Neural cell (in vitro differentiated cells): ENCODE measurements around the gene C14orf119. TPM values are rescaled to one million over a fixed set of nuclear protein-coding genes. Genes with fewer than 3 reads are reported as not detected.

ENCODE experiments used
- H2AFZ ChIP-seq: fragments of 200-600, 300-800 bp; sonication (generic), shearing (Covaris generic); 2 replicates; pipeline ENCODE4 v1.6.0; 2014; ENCODE audit warnings: low read depth, mild to moderate bottlenecking, antibody characterized with exemption, low read length, moderate library complexity
- H3F3A ChIP-seq: fragments of 200-600 bp; shearing (Covaris generic); 2 replicates; pipeline ENCODE4 v1.6.1; 2016; ENCODE audit warnings: mild to moderate bottlenecking, moderate library complexity, mixed read lengths, antibody characterized with exemption, low read length; ENCODE audit not compliant: insufficient read depth, poor library complexity, severe bottlenecking
- H3K27ac ChIP-seq: fragments of 200-600, 300-800 bp; sonication (generic), shearing (Covaris generic); 2 replicates; pipeline ENCODE4 v1.5.1; 2014; ENCODE audit warnings: mild to moderate bottlenecking, low read length, moderate library complexity
- H3K27me3 ChIP-seq: fragments of 300-800, 200-600 bp; sonication (generic), shearing (Covaris generic); 2 replicates; pipeline ENCODE4 v1.6.0; 2014; ENCODE audit warnings: mild to moderate bottlenecking, low read depth, low read length, moderate library complexity; ENCODE audit not compliant: insufficient read depth
- H3K36me3 ChIP-seq: fragments of 300-800, 200-600 bp; sonication (generic), shearing (Covaris generic); 2 replicates; pipeline ENCODE4 v1.5.1; 2014; ENCODE audit warnings: mild to moderate bottlenecking, antibody characterized with exemption, low read length, moderate library complexity; ENCODE audit not compliant: insufficient read depth
- H3K4me2 ChIP-seq: fragments of 300-800, 200-600 bp; sonication (generic), shearing (Covaris generic); 2 replicates; pipeline ENCODE4 v1.6.0; 2014; ENCODE audit warnings: mild to moderate bottlenecking, low read length
- H3K4me3 ChIP-seq: fragments of 300-800, 200-600 bp; sonication (generic), shearing (Covaris generic); 2 replicates; pipeline ENCODE4 v1.5.1; 2014; ENCODE audit warnings: mild to moderate bottlenecking, low read length, moderate library complexity
- H3K79me2 ChIP-seq: fragments of 200-600 bp; shearing (Covaris generic); replicated peaks from 2 replicates; pipeline ENCODE4 v1.6.0; 2014; ENCODE audit warnings: mild to moderate bottlenecking, low read length, moderate library complexity; ENCODE audit not compliant: insufficient read depth
- H3K9ac ChIP-seq: fragments of 300-800, 200-600 bp; sonication (generic), shearing (Covaris generic); 2 replicates; pipeline ENCODE4 v1.6.1; 2016; ENCODE audit warnings: mild to moderate bottlenecking, low read length, mixed read lengths
- H3K9me2 ChIP-seq: fragments of 200-600 bp; shearing (Covaris generic); 2 replicates; pipeline ENCODE4 v1.6.1; 2016; ENCODE audit warnings: mild to moderate bottlenecking, low read length, mixed read lengths; ENCODE audit not compliant: insufficient read depth
- H3K9me3 ChIP-seq: fragments of 200-600, 300-800 bp; sonication (generic), shearing (Covaris generic); 2 replicates; pipeline ENCODE4 v1.6.1; 2016; ENCODE audit warnings: mild to moderate bottlenecking, mixed run types, low read length, moderate library complexity, mixed read lengths
- H4K20me1 ChIP-seq: fragments of 200-600 bp; shearing (Covaris generic); 2 replicates; pipeline ENCODE4 v1.6.1; 2016; ENCODE audit warnings: mild to moderate bottlenecking, mixed run types; ENCODE audit not compliant: insufficient read depth
- CTCF ChIP-seq: fragments of 450-650 bp; IDR thresholded peaks from 2 replicates; pipeline ENCODE4 v1.5.1; 2014; ENCODE audit warnings: antibody characterized with exemption, mild to moderate bottlenecking, moderate library complexity; ENCODE audit not compliant: poor library complexity, severe bottlenecking
- EP300 ChIP-seq: fragments of 450-650 bp; conservative IDR thresholded peaks from 2 replicates; pipeline ENCODE4 v1.6.1; 2014; ENCODE audit warnings: antibody characterized with exemption, mild to moderate bottlenecking, moderate library complexity; ENCODE audit not compliant: poor library complexity, severe bottlenecking
- EZH2 ChIP-seq: fragments of 200-600, 300-800 bp; shearing (Covaris generic), sonication (generic); IDR thresholded peaks from 2 replicates; pipeline ENCODE4 v1.6.1; 2014; ENCODE audit warnings: antibody characterized with exemption, low read length, borderline replicate concordance, mild to moderate bottlenecking; ENCODE audit not compliant: insufficient read depth, poor library complexity, severe bottlenecking
- MXI1 ChIP-seq: fragments of 450-650 bp; conservative IDR thresholded peaks from 2 replicates; pipeline ENCODE4 v1.6.1; 2014; ENCODE audit warnings: antibody characterized with exemption, mild to moderate bottlenecking; ENCODE audit not compliant: poor library complexity, severe bottlenecking
- POLR2AphosphoS5 ChIP-seq: IDR thresholded peaks from 2 replicates; pipeline ENCODE4 v1.6.1; 2012
- RAD21 ChIP-seq: fragments of 450-650 bp; conservative IDR thresholded peaks from 2 replicates; pipeline ENCODE4 v1.6.1; 2014; ENCODE audit warnings: antibody characterized with exemption, mild to moderate bottlenecking, moderate library complexity
- SMC3 ChIP-seq: fragments of 450-650 bp; conservative IDR thresholded peaks from 2 replicates; pipeline ENCODE4 v1.6.1; 2014; ENCODE audit warnings: antibody characterized with exemption, mild to moderate bottlenecking, moderate library complexity; ENCODE audit not compliant: poor library complexity
- TAF1 ChIP-seq: IDR thresholded peaks from 2 replicates; pipeline ENCODE4 v1.6.1; 2012; ENCODE audit warnings: low read depth
- polyA plus RNA-seq: library from polyadenylated mRNA; depleted of rRNA; stranded (reverse); fragments of >200 nt; gene quantifications from 2 replicates; pipeline ENCODE4 v1.2.3, GENCODE V29; 2014

C14orf119 gene
- polyA plus RNA-seq, 1 donor from 2014 or later: 26.4 TPM

- peak; percentile 99 for TF ChIP-seq CTCF
These were observed 26.4 kb upstream of the C14orf119 start (continued) for GRCh38 chr14:23068789-23069412.

GRCh38 chr14:23069413-23069806 lies 25.9 kb upstream of the C14orf119 start:
- H3K4me3 ChIP-seq: peak overlapping the region; percentile 72
- H2AFZ ChIP-seq: no peak overlapping the region
- peaks cover 56% of the 10 kb centered on the region for H3K79me2 ChIP-seq
- no peaks in the 10 kb centered on the region for H3K9me2 ChIP-seq
- peaks cover 5% of the 10 kb centered on the region for H3F3A ChIP-seq
- TF ChIP-seq POLR2AphosphoS5 (no peak), EZH2 (no peak), CTCF (no peak), RAD21 (no peak)
- peaks cover 16% of the 10 kb centered on the region for H3K36me3 ChIP-seq
- peak overlapping the region; percentile 3 for H3K27ac ChIP-seq
- no peaks in the 10 kb centered on the region for H3K9me3 ChIP-seq
- no peaks in the 10 kb centered on the region for H3K27me3 ChIP-seq
- H3K9ac ChIP-seq: peak overlapping the region; percentile 33
- H3K4me2 ChIP-seq: peak overlapping the region; percentile 70
- H4K20me1 ChIP-seq: peaks cover 24% of the 10 kb centered on the region

GRCh38 chr14:23070262-23071129 lies 24.8 kb upstream of the C14orf119 start:
- Histone ChIP-seq H3K9me2 (no peaks in the 10 kb centered on the region), H3K79me2 (peaks cover 56% of the 10 kb centered on the region), H2AFZ (peak overlapping the region; percentile 65), H3K36me3 (peaks cover 15% of the 10 kb centered on the region), H3K27me3 (no peaks in the 10 kb centered on the region), H3K27ac (peak overlapping the region; percentile 93), H3K9me3 (no peaks in the 10 kb centered on the region), H3K4me2 (peak overlapping the region; percentile 78), H4K20me1 (peaks cover 24% of the 10 kb centered on the region), H3F3A (peaks cover 5% of the 10 kb centered on the region), H3K9ac (peak overlapping the region; percentile 93), H3K4me3 (peak overlapping the region; percentile 72)
- TF ChIP-seq SMC3 (no peak), TAF1 (no peak), EP300 (no peak), RAD21 (no peak), CTCF (no peak), POLR2AphosphoS5 (no peak), EZH2 (no peak), MXI1 (no peak)
